Esophagus muscularis mucosa (tissue), 4 donors: ENCODE data around the gene IGHMBP2. TPM values are rescaled to one million over a fixed set of nuclear protein-coding genes. Genes with fewer than 3 reads are reported as not detected.

Source experiments
- DNase-seq: peaks from one replicate; pipeline ENCODE4 v3.0.0-alpha.2; 2017; ENCODE audit errors: extremely low spot score
- H3K27ac ChIP-seq, 4 donors: fragments of 200-600 bp; sonication (generic); replicated peaks in 1 of 4; 1 replicate in 3 of 4; 2 replicates in 1 of 4; pipeline ENCODE4 v1.5.1; 2016 to 2019; ENCODE audit warnings: mild to moderate bottlenecking in 1 of 4
- H3K27me3 ChIP-seq, 4 donors: fragments of 200-600 bp; sonication (generic); one replicate each; pipeline versions ENCODE4 v1.5.1 to v1.6.0; 2016 to 2019
- H3K36me3 ChIP-seq, 4 donors: fragments of 200-600 bp; sonication (generic); one replicate each; pipeline ENCODE4 v1.5.1; 2016 to 2019
- H3K4me1 ChIP-seq, 4 donors: fragments of 200-600 bp; sonication (generic); one replicate each; pipeline ENCODE4 v1.5.1; 2016 to 2019
- H3K4me3 ChIP-seq, 4 donors: fragments of 200-600 bp; sonication (generic); 1 replicate in 2 of 4; 2 replicates in 2 of 4; pipeline ENCODE4 v1.5.1; 2016 to 2019; ENCODE audit warnings: mild to moderate bottlenecking in 4 of 4, moderate library complexity in 1 of 4
- H3K9me3 ChIP-seq, 4 donors: fragments of 200-600 bp; sonication (generic); 1 replicate in 3 of 4; 2 replicates in 1 of 4; pipeline ENCODE4 v1.5.1; 2016 to 2019
- CTCF ChIP-seq, 3 experiments: fragments of 200-600 bp in 2 of 3; fragments of 450-650 bp in 1 of 3; sonication (generic) in 2 of 3; IDR thresholded peaks; one replicate each; pipeline ENCODE4 v1.5.1; 2017 to 2019; ENCODE audit warnings: antibody characterized with exemption in 3 of 3, mild to moderate bottlenecking in 2 of 3, moderate library complexity in 1 of 3
- EP300 ChIP-seq: sonication (generic); formaldehyde crosslinking; IDR thresholded peaks from one replicate; pipeline ENCODE4 v1.6.1; 2017; ENCODE audit warnings: antibody characterized with exemption
- POLR2A ChIP-seq: fragments of 450-650 bp; IDR thresholded peaks from one replicate; pipeline ENCODE4 v1.6.1; 2017; ENCODE audit warnings: antibody characterized with exemption, moderate library complexity, mild to moderate bottlenecking, low read depth
- POLR2AphosphoS5 ChIP-seq, 2 donors: sonication (generic); formaldehyde crosslinking; IDR thresholded peaks; one replicate each; pipeline ENCODE4 v1.6.1; 2017; ENCODE audit warnings: antibody characterized with exemption in 2 of 2
- WGBS: methylation state at CpG from one replicate; pipeline ENCODE4 v1.1.5; 2018; 5-methylcytosine and 5-hydroxymethylcytosine counted together
- intact Hi-C: fragments of 100-400 bp; cut with DNase I; formaldehyde crosslinking; loops from one replicate; pipeline ENCODE4 v1.15.1; 2023
- total RNA-seq, 4 donors: library from RNA; depleted of rRNA; stranded (reverse); fragments of >200 nt; gene quantifications; one replicate each; pipeline versions ENCODE4 v1.1.0 to v1.2.1, GENCODE V29; 2016

IGHMBP2 gene
- total RNA-seq, 4 donors from 2014 or later: 11.6 to 30.8 (median 28.0) TPM

- TF ChIP-seq POLR2A (no peak), EP300 (no peak), CTCF (IDR thresholded peaks at IDR 0.05) (no peak), POLR2AphosphoS5 (IDR thresholded peaks at IDR 0.05) (no peak)
- H3K27ac ChIP-seq: no peak overlapping the region
- intact Hi-C loops: no loop called here
- H3K4me1 ChIP-seq: peaks cover 19 to 23% (median 21%) of the 10 kb centered on the region in 4 donors
- no peak for DNase-seq
- no peaks in the 10 kb centered on the region for H3K9me3 ChIP-seq
- no peak overlapping the region for H3K4me3 ChIP-seq
- no peaks in the 10 kb centered on the region for H3K27me3 ChIP-seq
- 73% methylated on average over 5 of the region's 5 CpGs for WGBS
- H3K36me3 ChIP-seq: peaks cover 45 to 78% (median 71%) of the 10 kb centered on the region in 4 donors
Measured at GRCh38 chr11:68893282-68893681, 10.4 kb upstream of the IGHMBP2 start.

GRCh38 chr11:68896171-68896959 lies 7.3 kb upstream of the IGHMBP2 start:
- WGBS: 95% methylated on average over 17 of the region's 23 CpGs

GRCh38 chr11:68897441-68897840 lies 6.2 kb upstream of the IGHMBP2 start:
- Histone ChIP-seq H3K36me3 (peaks cover 44 to 86% (median 79%) of the 10 kb centered on the region in 4 donors), H3K4me1 (peaks cover 4 to 10% (median 8%) of the 10 kb centered on the region in 4 donors), H3K9me3 (no peaks in the 10 kb centered on the region), H3K27ac (no peak overlapping the region), H3K4me3 (no peak overlapping the region), H3K27me3 (no peaks in the 10 kb centered on the region)
- TF ChIP-seq POLR2A (no peak), EP300 (no peak), CTCF (IDR thresholded peaks at IDR 0.05) (no peak)
- WGBS: 92% methylated on average over 9 of the region's 9 CpGs
- no peak for DNase-seq
- intact Hi-C loops: no loop called here

More at GRCh38 chr11:68896171-68896959, 7.3 kb upstream of the IGHMBP2 start:
- Histone ChIP-seq H3K27me3 (no peaks in the 10 kb centered on the region), H3K36me3 (peaks cover 49 to 93% (median 85%) of the 10 kb centered on the region in 4 donors), H3K4me1 (peaks cover 5 to 6% (median 5%) of the 10 kb centered on the region in 4 donors), H3K9me3 (no peaks in the 10 kb centered on the region), H3K4me3 (no peak overlapping the region), H3K27ac (no peak overlapping the region)
- DNase-seq: no peak
- no peak for TF ChIP-seq CTCF (IDR thresholded peaks at IDR 0.05)
- TF ChIP-seq POLR2AphosphoS5 (IDR thresholded peaks at IDR 0.05): no peak
- TF ChIP-seq EP300: no peak
- no peak for TF ChIP-seq POLR2A
- intact Hi-C loops: no loop called here

- Histone ChIP-seq H3K4me3 (no peak overlapping the region), H3K27ac (no peak overlapping the region), H3K27me3 (no peaks in the 10 kb centered on the region), H3K36me3 (peaks cover 20 to 51% (median 45%) of the 10 kb centered on the region in 4 donors), H3K4me1 (peaks cover 25 to 37% (median 31%) of the 10 kb centered on the region in 4 donors), H3K9me3 (no peaks in the 10 kb centered on the region)
- TF ChIP-seq POLR2AphosphoS5 (IDR thresholded peaks at IDR 0.05) (no peak), EP300 (no peak), CTCF (IDR thresholded peaks at IDR 0.05) (no peak)
- no peak for DNase-seq
- 96% methylated on average over 4 of the region's 9 CpGs for whole genome bisulfite sequencing
- intact Hi-C loops: no loop called here
Measured at GRCh38 chr11:68900835-68901381, 2.8 kb upstream of the IGHMBP2 start.
